GM19193 (cell line): Measurements from ENCODE around the gene DENND1A.

Source experiments
- POLR2A ChIP-seq: IDR thresholded peaks from 4 replicates; pipeline ENCODE4 v1.6.1; 2011; ENCODE audit not compliant: insufficient read depth, insufficient read length; ENCODE audit errors: extremely low read depth

Gene DENND1A

GRCh38 chr9:123534336-123534735, 395.6 kb downstream of the DENND1A start:
- TF ChIP-seq POLR2A: no peak

- no peak for TF ChIP-seq POLR2A
These were observed 399.7 kb downstream of the DENND1A start for GRCh38 chr9:123530244-123530643.

GRCh38 chr9:123528501-123528900, 401.4 kb downstream of the DENND1A start:
- no peak for TF ChIP-seq POLR2A

- no peak for TF ChIP-seq POLR2A
These were observed 401.9 kb downstream of the DENND1A start for GRCh38 chr9:123527981-123528380.

DNA sequence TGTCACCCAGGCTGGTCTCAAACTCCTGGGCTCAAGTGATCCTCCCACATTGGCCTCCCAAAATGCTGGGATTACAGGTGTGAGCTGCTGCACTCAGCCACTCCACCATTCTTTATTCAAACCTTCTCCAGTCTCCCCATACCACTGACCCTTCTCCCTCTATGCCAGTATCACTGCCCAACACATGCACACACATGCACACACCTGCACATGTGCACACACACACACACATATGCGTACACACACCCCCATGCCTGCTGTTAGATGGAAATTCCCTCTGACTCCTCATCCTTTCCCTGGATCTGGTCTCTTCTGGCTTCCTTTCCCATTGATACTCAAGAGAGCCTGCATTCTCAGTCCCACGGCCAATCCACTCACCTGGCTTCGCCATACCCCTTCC, 404.0 kb downstream of the DENND1A start:
- no peak for TF ChIP-seq POLR2A

- TF ChIP-seq POLR2A: no peak
These were observed 404.5 kb downstream of the DENND1A start for GRCh38 chr9:123525424-123525823.

DNA sequence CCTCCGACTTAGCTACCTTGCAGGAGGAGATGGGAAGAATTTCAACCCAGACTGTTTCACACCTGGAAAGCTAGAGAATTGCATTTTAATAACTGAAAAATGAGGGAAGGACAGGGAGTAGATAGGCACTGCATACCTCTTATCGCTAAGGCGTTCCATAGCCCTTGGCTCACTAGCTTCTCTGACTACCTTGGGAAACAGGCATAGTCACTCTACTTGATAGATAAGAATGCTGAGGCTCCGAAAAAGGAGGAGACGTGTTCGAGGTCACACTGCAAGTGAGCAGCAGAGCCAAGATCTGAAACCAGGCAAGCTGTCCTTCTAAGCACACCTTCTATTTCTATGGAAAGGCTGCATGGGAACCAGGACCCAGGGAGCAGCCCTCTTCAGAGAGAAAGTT, 405.1 kb downstream of the DENND1A start:
- no peak for TF ChIP-seq POLR2A

- no peak for TF ChIP-seq POLR2A
These were observed 406.1 kb downstream of the DENND1A start for GRCh38 chr9:123523845-123524244.

- no peak for TF ChIP-seq POLR2A
These were observed 406.9 kb downstream of the DENND1A start for GRCh38 chr9:123523001-123523400.

DNA sequence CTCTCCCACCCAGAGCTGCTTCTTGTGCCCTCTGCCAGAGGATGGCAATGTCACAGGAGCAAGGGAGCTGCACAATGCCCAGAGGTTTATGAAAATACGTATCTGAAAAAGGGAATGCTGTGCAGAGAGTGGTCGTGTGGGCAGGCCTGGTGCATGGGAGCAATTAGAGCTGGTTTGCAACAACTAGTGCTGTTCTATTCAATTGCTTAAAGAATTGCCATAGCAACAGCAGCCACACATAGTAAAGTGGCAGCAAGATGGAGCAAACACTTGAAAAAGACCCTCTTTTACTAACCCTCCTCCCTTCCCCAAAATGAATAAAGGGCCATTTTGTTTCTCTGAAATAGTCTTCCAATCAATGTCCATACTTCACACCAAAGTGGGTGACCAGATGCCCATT, 407.7 kb downstream of the DENND1A start:
- no peak for TF ChIP-seq POLR2A

GRCh38 chr9:123518338-123518737, 411.6 kb downstream of the DENND1A start:
- no peak for TF ChIP-seq POLR2A

DNA sequence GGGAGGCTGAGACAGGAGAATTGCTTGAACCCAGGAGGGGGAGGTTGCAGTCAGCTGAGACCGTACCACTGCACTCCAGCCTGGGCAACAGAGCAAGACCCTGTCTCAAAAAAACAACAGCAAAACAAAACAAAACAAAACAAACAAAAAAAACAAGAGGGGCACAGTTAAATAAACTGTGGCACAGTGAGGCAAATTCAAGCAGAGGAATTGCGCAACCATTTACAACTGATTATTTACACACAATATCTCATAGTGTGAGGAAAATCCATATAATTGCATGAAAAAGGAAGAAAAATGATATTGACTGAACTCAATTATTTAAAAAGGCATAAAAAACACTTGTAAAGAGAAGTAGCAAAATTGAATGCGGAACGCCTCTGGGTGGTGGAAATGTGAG, 412.4 kb downstream of the DENND1A start:
- no peak for TF ChIP-seq POLR2A

DNA sequence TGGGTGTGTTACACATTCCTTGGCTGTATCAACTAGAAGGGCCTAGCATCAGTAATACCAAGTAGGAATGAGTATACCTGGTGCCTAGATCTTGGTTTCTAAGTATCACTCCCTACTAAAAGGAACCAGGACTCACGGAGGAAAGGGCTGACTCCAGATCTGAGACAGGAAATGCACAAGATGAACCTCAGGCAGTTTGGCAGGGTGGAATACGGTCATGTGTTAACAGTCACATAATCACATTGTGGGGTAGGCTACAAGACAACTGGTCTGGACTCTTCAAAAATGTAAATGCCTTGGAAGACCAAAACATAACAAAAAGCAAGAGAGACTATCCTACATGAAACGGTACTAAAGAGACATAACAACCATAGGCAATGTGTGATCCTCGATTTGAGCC, 415.2 kb downstream of the DENND1A start:
- TF ChIP-seq POLR2A: no peak

GRCh38 chr9:123513554-123513953, 416.4 kb downstream of the DENND1A start:
- TF ChIP-seq POLR2A: no peak

DNA sequence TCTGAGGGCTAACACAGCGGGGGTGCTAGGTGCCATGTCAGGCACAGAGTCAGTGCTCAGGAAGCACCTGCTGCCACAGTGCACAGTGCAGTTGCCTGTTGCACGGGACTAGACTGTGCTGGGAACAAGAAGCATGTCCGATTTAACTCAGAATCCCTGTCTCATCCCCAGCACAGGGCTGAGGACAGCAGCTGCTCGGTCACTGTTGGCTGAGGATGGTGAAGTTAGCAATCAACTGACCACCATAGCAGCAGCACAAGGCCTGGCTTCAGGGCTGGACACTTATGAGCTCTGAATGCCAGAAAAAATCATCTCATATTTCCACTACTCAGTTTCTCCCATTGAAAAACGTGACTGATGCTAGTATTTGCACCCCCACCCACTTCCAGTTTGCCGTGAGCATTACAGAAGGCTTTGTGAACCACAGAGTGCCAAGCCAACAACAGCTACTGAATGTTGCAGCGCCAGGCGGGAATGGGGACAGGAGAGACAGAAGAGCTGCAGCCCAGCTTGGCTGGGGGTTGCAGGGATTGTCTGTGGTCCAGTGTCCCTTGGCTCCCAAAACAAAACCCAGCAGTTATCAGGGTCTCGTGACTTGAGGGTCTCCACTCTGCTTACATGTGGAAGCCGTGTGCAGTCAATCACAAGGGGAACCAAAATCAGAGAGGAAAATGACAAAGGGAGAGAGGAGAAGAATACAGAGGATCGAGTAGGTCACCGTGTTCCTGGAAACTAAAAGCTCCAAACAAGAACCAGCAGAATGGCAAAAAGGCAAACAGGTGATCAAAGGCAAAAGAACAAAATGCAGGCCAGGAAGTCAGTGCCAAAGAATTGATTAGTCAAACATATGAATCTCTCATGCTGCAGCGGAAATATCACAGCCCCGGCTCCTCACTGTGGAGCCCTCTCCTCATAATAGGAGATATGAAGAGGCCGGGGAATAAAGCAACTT, 418.3 kb downstream of the DENND1A start:
- no peak for TF ChIP-seq POLR2A

DNA sequence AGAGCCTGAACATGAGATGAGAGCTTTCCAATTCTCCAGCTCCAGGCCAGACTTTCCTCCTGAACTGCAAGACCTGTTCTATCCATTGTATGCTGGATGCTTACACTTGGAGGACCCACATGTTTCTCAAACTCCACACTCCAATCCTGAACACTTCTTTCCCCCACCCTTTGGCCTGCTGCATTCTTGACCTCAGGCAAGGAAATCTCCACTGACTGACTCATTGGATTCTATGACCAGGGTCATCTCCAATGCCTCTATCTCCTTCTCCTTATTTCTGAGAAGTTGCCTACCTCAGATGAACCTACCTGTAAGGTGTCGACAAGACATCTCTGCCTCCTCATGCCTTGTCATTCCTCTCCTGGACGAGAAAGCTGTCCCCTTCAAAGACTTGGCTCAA, 420.3 kb downstream of the DENND1A start:
- no peak for TF ChIP-seq POLR2A
